ENCODE data around the gene PRODH2. TPM values are rescaled to one million over a fixed set of nuclear protein-coding genes. Genes with fewer than 3 reads are reported as not detected.

PRODH2 gene
- total and polyA plus RNA-seq, 5 donors from 2014 or later, result not detected

GRCh38 chr19:35780058-35780457 is 32.6 kb downstream of the PRODH2 start:
- Histone ChIP-seq H3K27me3 (ENCODE audit: control insufficient read depth, insufficient read depth, low read length) (no peaks in the 10 kb centered on the region), H3K4me1 (ENCODE audit: control insufficient read depth, insufficient read depth, low read length, poor library complexity, severe bottlenecking) (peaks cover 9% of the 10 kb centered on the region), H3K36me3 (ENCODE audit: control insufficient read depth, insufficient read depth, low read length) (peaks cover 3% of the 10 kb centered on the region), H3K4me3 (ENCODE audit: low read depth, low read length) (no peak overlapping the region), H3K9me3 (ENCODE audit: control insufficient read depth in 2 of 2, low read length in 2 of 2) (no peaks in the 10 kb centered on the region), H3K27ac (ENCODE audit: insufficient read depth, low read length, poor library complexity, severe bottlenecking) (no peak overlapping the region)
- DNase-seq (no peak), ATAC-seq (ENCODE audit: low read depth in 2 of 2) (no peak)
- peaks cover 0 to 21% (median 7%) of the 10 kb centered on the region in 4 donors for H3K4me1 Mint-ChIP-seq
- H3K4me3 Mint-ChIP-seq, result no peak overlapping the region
- H3K9me3 Mint-ChIP-seq, result no peaks in the 10 kb centered on the region
- no peak overlapping the region for H3K27ac Mint-ChIP-seq
- no peaks in the 10 kb centered on the region for H3K27me3 Mint-ChIP-seq
- H3K36me3 Mint-ChIP-seq, result peaks cover 19% of the 10 kb centered on the region

DNA sequence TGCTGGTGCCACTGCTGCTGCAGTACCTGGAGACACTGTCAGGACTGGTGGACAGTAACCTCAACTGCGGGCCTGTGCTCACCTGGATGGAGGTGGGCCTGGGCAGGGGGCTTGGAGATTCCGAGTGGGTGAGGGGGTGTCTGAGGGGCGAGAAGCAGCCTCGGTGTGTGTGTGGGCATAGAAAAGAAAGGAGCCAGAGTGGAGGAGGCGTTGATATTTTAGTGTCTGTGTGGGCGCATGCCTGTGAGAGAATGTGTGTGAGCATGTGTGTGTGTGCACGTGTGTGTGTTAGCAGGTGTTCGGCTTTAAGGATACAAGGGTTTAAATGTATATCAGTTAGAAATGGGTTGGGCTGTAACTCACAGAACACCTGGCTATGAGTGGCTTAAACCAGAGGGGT is 33.6 kb downstream of the PRODH2 start:
- no peaks in the 10 kb centered on the region for H3K9me3 Mint-ChIP-seq
- ATAC-seq (ENCODE audit: low read depth in 2 of 2) (no peak), DNase-seq (no peak)
- H3K36me3 Mint-ChIP-seq, result peaks cover 19% of the 10 kb centered on the region
- peaks cover 3% of the 10 kb centered on the region for H3K36me3 ChIP-seq (ENCODE audit: control insufficient read depth, insufficient read depth, low read length)
- H3K27ac ChIP-seq (ENCODE audit: insufficient read depth, low read length, poor library complexity, severe bottlenecking), result no peak overlapping the region
- no peak overlapping the region for H3K27ac Mint-ChIP-seq
- H3K4me1 Mint-ChIP-seq, result peaks cover 0 to 31% (median 9%) of the 10 kb centered on the region in 4 donors
- no peaks in the 10 kb centered on the region for H3K27me3 Mint-ChIP-seq
- peak overlapping the region in 1 of 4 donors; percentile 63 for H3K4me3 Mint-ChIP-seq
- H3K9me3 ChIP-seq (ENCODE audit: control insufficient read depth in 2 of 2, low read length in 2 of 2), result no peaks in the 10 kb centered on the region
- no peak overlapping the region for H3K4me3 ChIP-seq (ENCODE audit: low read depth, low read length)
- H3K27me3 ChIP-seq (ENCODE audit: control insufficient read depth, insufficient read depth, low read length), result no peaks in the 10 kb centered on the region
- H3K4me1 ChIP-seq (ENCODE audit: control insufficient read depth, insufficient read depth, low read length, poor library complexity, severe bottlenecking), result peaks cover 17% of the 10 kb centered on the region

- Mint-ChIP-seq H3K27ac (peak overlapping the region in 1 of 3 donors; percentile 73), H3K4me3 (peak overlapping the region in 3 of 4 donors; percentile 68 to 79 (median 69)), H3K4me1 (peaks cover 3 to 28% (median 9%) of the 10 kb centered on the region in 4 donors), H3K27me3 (no peaks in the 10 kb centered on the region), H3K9me3 (no peaks in the 10 kb centered on the region), H3K36me3 (peaks cover 13% of the 10 kb centered on the region)
- Histone ChIP-seq H3K4me3 (ENCODE audit: low read depth, low read length) (no peak overlapping the region), H3K36me3 (ENCODE audit: control insufficient read depth, insufficient read depth, low read length) (peaks cover 1% of the 10 kb centered on the region), H3K27ac (ENCODE audit: insufficient read depth, low read length, poor library complexity, severe bottlenecking) (no peak overlapping the region), H3K9me3 (ENCODE audit: control insufficient read depth in 2 of 2, low read length in 2 of 2) (no peaks in the 10 kb centered on the region), H3K4me1 (ENCODE audit: control insufficient read depth, insufficient read depth, low read length, poor library complexity, severe bottlenecking) (peaks cover 17% of the 10 kb centered on the region), H3K27me3 (ENCODE audit: control insufficient read depth, insufficient read depth, low read length) (no peaks in the 10 kb centered on the region)
- ATAC-seq (ENCODE audit: low read depth in 2 of 2) (no peak), DNase-seq (no peak)
Measured at GRCh38 chr19:35777961-35778360, 34.7 kb downstream of the PRODH2 start.

DNA sequence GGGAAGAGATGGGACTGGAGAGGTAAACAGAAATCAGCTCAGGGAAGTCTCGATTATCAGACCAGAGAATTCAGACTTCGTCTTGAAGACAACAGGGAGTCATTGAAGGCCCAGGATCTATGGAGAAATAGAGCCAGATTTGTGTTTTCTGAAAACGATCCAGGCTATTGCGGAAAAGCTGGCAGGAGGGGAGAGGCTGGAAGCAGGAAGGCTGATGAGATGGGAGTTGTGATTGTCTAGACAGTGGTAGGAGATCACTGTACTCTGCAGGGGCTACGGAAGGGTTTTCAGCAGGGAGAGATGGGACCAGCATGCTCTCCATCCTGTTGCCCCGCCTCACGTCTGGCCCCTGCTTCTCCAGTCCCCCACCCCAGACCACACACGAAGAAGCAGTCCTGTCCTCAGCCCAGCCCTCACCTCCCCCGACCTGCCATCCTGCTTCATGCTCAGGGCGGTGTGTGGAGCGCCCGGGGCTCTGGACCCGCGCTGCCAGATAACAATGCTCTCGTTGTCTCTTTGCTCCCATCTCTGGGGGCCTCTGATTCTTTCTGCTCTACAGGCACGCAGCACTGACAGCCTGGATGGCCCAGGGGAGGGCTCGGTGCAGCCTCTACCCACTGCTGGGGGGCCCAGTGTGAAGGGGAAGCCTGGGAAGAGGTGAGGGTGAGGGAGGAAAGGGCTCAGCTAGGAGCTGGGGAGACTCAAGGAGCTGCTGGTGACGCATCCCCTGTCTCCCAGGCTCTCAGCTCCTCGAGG is 35.4 kb downstream of the PRODH2 start:
- DNase-seq (no peak), ATAC-seq (ENCODE audit: low read depth in 2 of 2) (no peak)
- Mint-ChIP-seq H3K4me3 (peak overlapping the region; percentile 69 to 79 (median 76)), H3K36me3 (peaks cover 10% of the 10 kb centered on the region), H3K4me1 (peaks cover 4 to 28% (median 9%) of the 10 kb centered on the region in 4 donors), H3K27me3 (no peaks in the 10 kb centered on the region), H3K27ac (peak overlapping the region in 2 of 3 donors; percentile 18 to 73), H3K9me3 (no peaks in the 10 kb centered on the region)
- no peaks in the 10 kb centered on the region for H3K27me3 ChIP-seq (ENCODE audit: control insufficient read depth, insufficient read depth, low read length)
- H3K4me1 ChIP-seq (ENCODE audit: control insufficient read depth, insufficient read depth, low read length, poor library complexity, severe bottlenecking), result peaks cover 17% of the 10 kb centered on the region
- H3K36me3 ChIP-seq (ENCODE audit: control insufficient read depth, insufficient read depth, low read length), result no peaks in the 10 kb centered on the region
- no peak overlapping the region for H3K27ac ChIP-seq (ENCODE audit: insufficient read depth, low read length, poor library complexity, severe bottlenecking)
- H3K9me3 ChIP-seq (ENCODE audit: control insufficient read depth in 2 of 2, low read length in 2 of 2), result no peaks in the 10 kb centered on the region
- H3K4me3 ChIP-seq (ENCODE audit: low read depth, low read length), result no peak overlapping the region

GRCh38 chr19:35776102-35776788 is 36.4 kb downstream of the PRODH2 start:
- peak overlapping the region; percentile 75 to 80 (median 80) for H3K4me3 Mint-ChIP-seq
- no peak for ATAC-seq (ENCODE audit: low read depth in 2 of 2)
- Histone ChIP-seq H3K36me3 (ENCODE audit: control insufficient read depth, insufficient read depth, low read length) (no peaks in the 10 kb centered on the region), H3K9me3 (ENCODE audit: control insufficient read depth in 2 of 2, low read length in 2 of 2) (no peaks in the 10 kb centered on the region), H3K4me3 (ENCODE audit: low read depth, low read length) (peak overlapping the region; percentile 7), H3K27me3 (ENCODE audit: control insufficient read depth, insufficient read depth, low read length) (no peaks in the 10 kb centered on the region), H3K27ac (ENCODE audit: insufficient read depth, low read length, poor library complexity, severe bottlenecking) (peak overlapping the region; percentile 9), H3K4me1 (ENCODE audit: control insufficient read depth, insufficient read depth, low read length, poor library complexity, severe bottlenecking) (peaks cover 17% of the 10 kb centered on the region)
- no peak for DNase-seq
- no peaks in the 10 kb centered on the region for H3K27me3 Mint-ChIP-seq
- no peaks in the 10 kb centered on the region for H3K9me3 Mint-ChIP-seq
- H3K27ac Mint-ChIP-seq, result peak overlapping the region in 2 of 3 donors; percentile 18 to 60
- H3K36me3 Mint-ChIP-seq, result peaks cover 6% of the 10 kb centered on the region
- peaks cover 4 to 28% (median 9%) of the 10 kb centered on the region in 4 donors for H3K4me1 Mint-ChIP-seq

DNA sequence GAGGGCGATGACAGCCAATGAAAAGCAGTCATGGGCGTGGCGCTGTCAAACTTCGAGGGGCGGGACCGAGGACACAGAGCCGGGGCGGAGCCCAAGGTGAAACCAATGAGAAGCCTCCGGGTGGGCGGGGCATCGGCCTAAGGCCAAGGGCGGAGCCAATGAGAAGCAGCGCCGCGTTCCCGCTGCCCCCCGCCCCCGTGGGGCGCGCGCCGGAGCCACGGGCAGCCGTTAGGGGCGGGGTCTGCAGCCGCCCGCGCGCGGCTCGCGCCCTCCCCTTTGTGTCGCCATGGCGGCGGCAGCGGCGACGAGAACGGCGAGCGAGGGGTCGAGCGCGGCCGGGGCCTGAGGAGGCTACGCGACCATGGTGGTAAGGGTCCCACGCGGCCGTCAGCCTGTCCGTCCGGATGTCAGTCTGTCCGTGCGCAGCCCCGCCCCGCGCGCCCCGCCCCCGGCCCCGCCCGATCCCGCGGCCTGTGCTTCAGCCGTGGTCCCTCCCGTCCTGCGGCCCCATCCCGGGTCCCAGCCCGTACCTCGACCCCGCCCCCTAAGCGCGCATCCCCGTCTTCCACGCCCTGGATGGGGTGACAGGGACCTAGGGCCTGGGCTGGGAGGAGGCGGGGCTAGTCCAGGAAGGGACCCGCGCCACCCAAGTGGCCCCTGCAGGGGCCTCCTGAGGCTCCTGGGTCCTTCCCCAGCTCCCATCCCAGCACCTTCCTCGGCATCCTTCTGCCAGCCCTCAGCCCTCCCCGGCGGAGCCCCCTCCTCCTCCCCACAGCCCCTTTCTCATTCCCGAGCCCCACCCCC is 37.1 kb downstream of the PRODH2 start, which contains the start of gene ARHGAP33:
ARHGAP33 (plus strand) TSS at position 267 of the 804 bp plus-strand sequence; CDS start at position 362, 95 bp downstream.
- no peaks in the 10 kb centered on the region for H3K27me3 ChIP-seq (ENCODE audit: control insufficient read depth, insufficient read depth, low read length)
- Mint-ChIP-seq H3K9me3 (no peaks in the 10 kb centered on the region), H3K27me3 (no peaks in the 10 kb centered on the region), H3K4me3 (peak within 1 kb of the TSS; percentile 86 to 94 (median 90)), H3K27ac (peak within 1 kb of the TSS; percentile 60 to 87 (median 73)), H3K4me1 (peaks cover 4 to 28% (median 9%) of the 10 kb centered on the region in 4 donors), H3K36me3 (peaks cover 4% of the 10 kb centered on the region)
- H3K4me3 ChIP-seq (ENCODE audit: low read depth, low read length), result peak within 1 kb of the TSS; percentile 69
- ATAC-seq (ENCODE audit: low read depth in 2 of 2), result peak; percentile 97
- H3K27ac ChIP-seq (ENCODE audit: insufficient read depth, low read length, poor library complexity, severe bottlenecking), result peak within 1 kb of the TSS; percentile 9
- peak; percentile 98 for DNase-seq
- no peaks in the 10 kb centered on the region for H3K36me3 ChIP-seq (ENCODE audit: control insufficient read depth, insufficient read depth, low read length)
- H3K9me3 ChIP-seq (ENCODE audit: control insufficient read depth in 2 of 2, low read length in 2 of 2), result no peaks in the 10 kb centered on the region
- H3K4me1 ChIP-seq (ENCODE audit: control insufficient read depth, insufficient read depth, low read length, poor library complexity, severe bottlenecking), result peaks cover 17% of the 10 kb centered on the region

- Histone ChIP-seq H3K4me1 (ENCODE audit: control insufficient read depth, insufficient read depth, low read length, poor library complexity, severe bottlenecking) (peaks cover 17% of the 10 kb centered on the region), H3K27ac (ENCODE audit: insufficient read depth, low read length, poor library complexity, severe bottlenecking) (no peak overlapping the region), H3K27me3 (ENCODE audit: control insufficient read depth, insufficient read depth, low read length) (no peaks in the 10 kb centered on the region), H3K4me3 (ENCODE audit: low read depth, low read length) (peak overlapping the region; percentile 69), H3K9me3 (ENCODE audit: control insufficient read depth in 2 of 2, low read length in 2 of 2) (no peaks in the 10 kb centered on the region), H3K36me3 (ENCODE audit: control insufficient read depth, insufficient read depth, low read length) (no peaks in the 10 kb centered on the region)
- ATAC-seq (ENCODE audit: low read depth in 2 of 2), result no peak
- DNase-seq, result no peak
- H3K9me3 Mint-ChIP-seq, result no peaks in the 10 kb centered on the region
- peak overlapping the region in 2 of 3 donors; percentile 73 to 87 for H3K27ac Mint-ChIP-seq
- H3K27me3 Mint-ChIP-seq, result no peaks in the 10 kb centered on the region
- peak overlapping the region; percentile 86 to 94 (median 90) for H3K4me3 Mint-ChIP-seq
- peaks cover 4% of the 10 kb centered on the region for H3K36me3 Mint-ChIP-seq
- H3K4me1 Mint-ChIP-seq, result peaks cover 4 to 28% (median 9%) of the 10 kb centered on the region in 4 donors
Measured at GRCh38 chr19:35775046-35775297, 37.7 kb downstream of the PRODH2 start.

All from CD4-positive, CD25-positive, alpha-beta regulatory T cell (primary cell).